Superior temporal gyrus (tissue), 1 donor: Measurements from ENCODE around the gene ST6GALNAC3.
"Not testable (repeated sequence)": the region's sequence is repeated elsewhere in the genome, so short reads cannot be mapped to it uniquely, and the experiment has no call there.

Experiments
- DNase-seq: peaks from one replicate; pipeline ENCODE4 v3.0.0-alpha.2; 2016; ENCODE audit errors: extremely low spot score

ST6GALNAC3 gene

GRCh38 chr1:76073481-76073880, 1.1 kb upstream of the ST6GALNAC3 start:
- DNase-seq = no peak

- no peak for DNase-seq
Measured at GRCh38 chr1:76075188-76075489, 593 bp downstream of the ST6GALNAC3 start.

- DNase-seq = no peak
Measured at GRCh38 chr1:76075877-76076276, 1.3 kb downstream of the ST6GALNAC3 start.

- DNase-seq = no peak
Measured at GRCh38 chr1:76079475-76080227, 5.1 kb downstream of the ST6GALNAC3 start.

- no peak for DNase-seq
Measured at GRCh38 chr1:76080552-76081079, 6.1 kb downstream of the ST6GALNAC3 start.

- DNase-seq = no peak
Measured at GRCh38 chr1:76082062-76082461, 7.5 kb downstream of the ST6GALNAC3 start.

- peak; percentile 81 for DNase-seq
Measured at GRCh38 chr1:76083189-76083588, 8.6 kb downstream of the ST6GALNAC3 start.

GRCh38 chr1:76084029-76084627, 9.6 kb downstream of the ST6GALNAC3 start:
- no peak for DNase-seq

- no peak for DNase-seq
Measured at GRCh38 chr1:76084685-76085084, 10.1 kb downstream of the ST6GALNAC3 start.

- DNase-seq = no peak
Measured at GRCh38 chr1:76086109-76086508, 11.6 kb downstream of the ST6GALNAC3 start.

- no peak for DNase-seq
Measured at GRCh38 chr1:76086597-76086996, 12.1 kb downstream of the ST6GALNAC3 start.

GRCh38 chr1:76090283-76091203, 16.0 kb downstream of the ST6GALNAC3 start:
- DNase-seq = no peak

- no peak for DNase-seq
Measured at GRCh38 chr1:76092812-76093211, 18.3 kb downstream of the ST6GALNAC3 start.

- no peak for DNase-seq
Measured at GRCh38 chr1:76093522-76094312, 19.2 kb downstream of the ST6GALNAC3 start.

- DNase-seq = no peak
Measured at GRCh38 chr1:76095802-76096201, 21.3 kb downstream of the ST6GALNAC3 start.

GRCh38 chr1:76097064-76097463, 22.5 kb downstream of the ST6GALNAC3 start:
- DNase-seq = not testable (repeated sequence)

GRCh38 chr1:76098845-76099244, 24.3 kb downstream of the ST6GALNAC3 start:
- no peak for DNase-seq

- DNase-seq = no peak
Measured at GRCh38 chr1:76101548-76101947, 27.0 kb downstream of the ST6GALNAC3 start.

- no peak for DNase-seq
Measured at GRCh38 chr1:76102046-76102445, 27.5 kb downstream of the ST6GALNAC3 start.

GRCh38 chr1:76103034-76103433, 28.5 kb downstream of the ST6GALNAC3 start:
- DNase-seq = no peak

- no peak for DNase-seq
Measured at GRCh38 chr1:76105372-76105771, 30.8 kb downstream of the ST6GALNAC3 start.
